Choroid plexus epithelial cell (primary cell): ENCODE measurements around the gene MACF1.

ENCODE experiments used
- DNase-seq: peaks from one replicate; pipeline ENCODE4 v3.0.0-alpha.2; 2010; ENCODE audit warnings: low read depth
- H3K4me3 ChIP-seq: 2 replicates; pipeline ENCODE4 v1.5.1; 2011; ENCODE audit warnings: low read depth, mild to moderate bottlenecking, control low read depth, low read length, moderate library complexity
- TF ChIP-seq, protein P1 (sequence below): conservative IDR thresholded peaks from 2 replicates; pipeline ENCODE4 v1.5.1; 2011; ENCODE audit warnings: low read depth, mild to moderate bottlenecking, control low read depth, inconsistent platforms, low read length, moderate library complexity

Gene MACF1

DNA sequence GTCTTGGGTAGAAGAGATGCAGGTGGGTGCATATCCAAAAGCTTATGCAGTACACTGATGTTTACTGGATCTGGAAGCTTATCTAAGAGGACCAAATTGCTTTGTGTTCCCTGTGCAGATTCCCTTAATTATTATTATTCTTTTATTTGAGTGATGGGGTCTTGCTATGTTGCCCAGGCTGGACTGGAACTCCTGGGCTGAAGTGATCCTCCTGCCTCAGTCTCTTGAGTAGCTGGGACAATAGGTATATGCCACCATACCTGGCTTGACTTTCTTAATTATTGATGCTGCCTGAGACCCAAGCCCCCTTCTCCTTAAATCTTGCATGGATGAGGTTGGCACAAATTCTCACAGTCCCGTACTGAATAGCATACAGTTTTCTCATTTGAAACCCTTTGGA, 83.0 kb downstream of the MACF1 start:
- TF ChIP-seq, protein P1, sequence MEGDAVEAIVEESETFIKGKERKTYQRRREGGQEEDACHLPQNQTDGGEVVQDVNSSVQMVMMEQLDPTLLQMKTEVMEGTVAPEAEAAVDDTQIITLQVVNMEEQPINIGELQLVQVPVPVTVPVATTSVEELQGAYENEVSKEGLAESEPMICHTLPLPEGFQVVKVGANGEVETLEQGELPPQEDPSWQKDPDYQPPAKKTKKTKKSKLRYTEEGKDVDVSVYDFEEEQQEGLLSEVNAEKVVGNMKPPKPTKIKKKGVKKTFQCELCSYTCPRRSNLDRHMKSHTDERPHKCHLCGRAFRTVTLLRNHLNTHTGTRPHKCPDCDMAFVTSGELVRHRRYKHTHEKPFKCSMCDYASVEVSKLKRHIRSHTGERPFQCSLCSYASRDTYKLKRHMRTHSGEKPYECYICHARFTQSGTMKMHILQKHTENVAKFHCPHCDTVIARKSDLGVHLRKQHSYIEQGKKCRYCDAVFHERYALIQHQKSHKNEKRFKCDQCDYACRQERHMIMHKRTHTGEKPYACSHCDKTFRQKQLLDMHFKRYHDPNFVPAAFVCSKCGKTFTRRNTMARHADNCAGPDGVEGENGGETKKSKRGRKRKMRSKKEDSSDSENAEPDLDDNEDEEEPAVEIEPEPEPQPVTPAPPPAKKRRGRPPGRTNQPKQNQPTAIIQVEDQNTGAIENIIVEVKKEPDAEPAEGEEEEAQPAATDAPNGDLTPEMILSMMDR: no peak
- DNase-seq: no peak
- no peak overlapping the region for H3K4me3 ChIP-seq

DNA sequence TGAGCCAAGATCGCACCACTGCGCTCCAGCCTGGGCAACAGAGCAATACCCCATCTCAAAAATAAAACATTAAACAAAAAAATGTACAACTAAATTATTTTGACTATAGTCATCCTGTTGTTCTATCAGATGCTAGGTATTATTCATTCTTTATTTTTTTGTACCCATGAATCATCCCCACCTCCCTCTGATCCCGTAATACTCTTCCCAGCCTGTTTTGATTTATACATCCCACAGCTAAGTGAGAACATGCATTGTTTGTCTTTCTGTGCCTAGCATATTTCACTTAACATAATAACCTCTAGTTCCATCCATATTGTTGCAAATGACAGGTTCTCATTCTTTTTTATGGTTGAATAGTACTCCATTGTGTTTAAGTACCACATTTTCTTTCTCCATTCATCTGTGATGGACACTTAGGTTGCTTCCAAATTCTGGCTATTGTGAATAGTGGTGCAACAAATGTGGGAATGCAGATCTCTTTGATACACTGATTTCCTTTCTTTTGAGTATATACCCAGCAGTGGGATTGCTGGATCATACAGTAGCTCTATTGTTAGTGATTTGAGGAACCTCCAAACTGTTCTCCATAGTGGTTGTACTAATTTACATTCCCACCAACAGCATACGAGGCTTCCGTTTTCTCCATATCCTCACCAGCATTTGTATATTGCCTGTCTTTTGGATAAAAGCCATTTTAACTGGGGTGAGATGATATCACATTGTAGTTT, 84.4 kb downstream of the MACF1 start:
- no peak overlapping the region for H3K4me3 ChIP-seq
- no peak for DNase-seq
- TF ChIP-seq, protein P1: no peak

DNA sequence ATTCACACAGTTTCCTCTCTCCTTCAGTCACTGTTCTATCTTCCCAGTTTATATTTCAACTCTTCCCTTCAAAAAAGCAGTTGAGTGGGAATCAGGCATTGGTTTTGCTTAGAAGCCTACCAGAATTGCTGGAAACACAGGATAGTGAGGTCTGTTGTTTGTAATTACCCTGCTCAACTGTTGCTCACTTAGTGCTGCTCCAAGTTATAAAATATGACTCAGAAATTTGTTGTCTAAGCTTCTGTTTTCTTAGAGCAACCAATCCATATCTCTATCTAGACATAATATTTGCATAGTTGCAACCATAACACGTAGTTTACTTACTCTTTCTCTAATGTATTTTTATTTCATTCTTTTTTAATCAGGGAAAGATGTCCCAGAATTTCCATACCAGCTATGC, 87.9 kb downstream of the MACF1 start:
- DNase-seq: no peak

DNA sequence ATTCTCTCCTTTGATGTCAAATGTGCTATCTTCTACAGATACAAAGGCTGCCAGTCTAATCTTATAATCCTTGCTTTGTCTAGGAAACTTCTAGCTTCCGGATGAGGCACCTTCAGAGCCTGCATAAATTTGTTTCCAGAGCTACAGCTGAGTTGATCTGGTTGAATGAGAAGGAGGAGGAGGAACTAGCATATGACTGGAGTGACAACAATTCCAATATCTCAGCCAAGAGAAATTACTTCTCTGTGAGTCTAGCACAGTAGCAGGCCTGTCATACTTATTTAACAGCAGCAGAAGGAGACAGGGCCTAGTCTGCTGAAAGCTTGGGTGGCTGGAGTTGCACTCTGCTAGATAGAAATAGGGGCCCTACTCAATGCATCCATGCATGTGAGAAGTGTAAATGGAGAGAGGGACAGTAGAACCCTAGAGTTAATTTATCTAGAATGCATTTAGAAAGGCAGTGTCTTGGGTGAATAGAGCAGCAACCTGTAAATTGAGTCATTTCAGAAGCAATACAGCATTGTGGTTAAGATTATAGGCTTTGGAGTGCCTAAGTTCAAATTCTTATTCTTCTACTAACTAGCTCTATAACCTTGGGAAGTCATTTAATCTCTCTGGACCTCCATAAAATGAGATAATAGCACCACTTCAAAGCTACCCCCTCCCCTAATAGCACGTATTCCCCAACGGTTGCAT, 89.0 kb downstream of the MACF1 start:
- no peak for DNase-seq
- no peak overlapping the region for H3K4me3 ChIP-seq
- TF ChIP-seq, protein P1: no peak

More for the DNA sequence above, 87.9 kb downstream of the MACF1 start:
- H3K4me3 ChIP-seq: no peak overlapping the region
- TF ChIP-seq, protein P1: no peak

DNA sequence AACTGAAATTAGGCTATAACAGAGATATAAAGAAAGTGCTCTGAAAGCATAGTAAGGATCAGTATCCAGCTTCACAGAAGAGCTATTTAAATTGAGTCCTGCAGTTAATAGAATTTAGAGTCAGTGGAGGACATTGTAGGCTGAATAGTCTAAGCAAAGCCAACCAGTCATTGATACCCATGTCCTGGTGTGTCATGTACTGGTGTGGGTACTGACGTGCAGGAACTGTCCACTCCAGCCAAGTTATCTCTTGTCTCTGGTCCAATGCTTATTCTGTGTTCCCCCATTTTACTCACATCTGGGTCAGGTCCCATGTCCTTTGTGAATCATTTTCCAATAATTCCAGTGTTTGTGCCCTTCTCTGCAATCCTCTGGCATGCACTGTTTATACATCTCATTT, 90.0 kb downstream of the MACF1 start:
- no peak for DNase-seq
- H3K4me3 ChIP-seq: no peak overlapping the region
- TF ChIP-seq, protein P1: no peak

DNA sequence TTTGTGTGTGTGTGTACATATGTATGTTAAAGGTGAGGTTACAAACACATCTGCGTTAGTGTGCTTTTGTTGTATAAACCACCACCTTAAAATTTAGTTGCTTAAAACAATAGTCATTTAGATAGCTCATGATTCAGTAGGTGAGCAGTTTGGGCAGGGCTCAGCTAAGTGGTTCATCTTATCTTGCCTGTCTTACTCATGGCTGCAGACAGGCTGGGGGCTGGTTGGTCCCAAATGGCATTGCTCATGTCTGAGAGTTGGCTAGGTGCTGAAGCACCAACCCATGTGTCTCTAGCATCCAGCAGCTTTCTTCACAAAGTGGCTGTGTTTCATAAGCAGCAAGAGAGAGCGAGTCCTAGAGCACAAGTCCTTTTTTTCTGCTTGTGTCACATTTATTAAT, 91.4 kb downstream of the MACF1 start:
- DNase-seq: no peak
- TF ChIP-seq, protein P1: no peak
- no peak overlapping the region for H3K4me3 ChIP-seq

DNA sequence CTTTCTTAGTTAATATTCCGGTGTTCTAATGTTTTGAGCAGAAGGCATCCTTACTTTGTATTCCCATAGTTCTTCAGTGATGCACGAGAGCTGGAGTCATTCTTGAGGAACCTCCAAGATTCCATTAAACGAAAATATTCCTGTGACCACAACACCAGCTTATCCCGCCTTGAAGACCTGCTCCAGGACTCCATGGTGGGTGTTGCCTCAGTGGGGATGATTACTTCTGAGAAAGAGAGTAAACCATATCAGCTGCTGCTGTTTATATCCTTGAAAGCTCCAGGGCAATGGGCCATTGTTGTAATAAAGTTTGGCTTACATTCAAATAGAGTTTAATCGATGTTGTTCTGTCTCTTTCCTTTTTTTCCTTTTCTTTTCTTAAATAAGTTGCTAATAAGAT, 93.1 kb downstream of the MACF1 start:
- DNase-seq: no peak
- H3K4me3 ChIP-seq: no peak overlapping the region
- TF ChIP-seq, protein P1: no peak
